K562 (cell line): ENCODE results near the gene VWA7. TPM values are rescaled to one million over a fixed set of nuclear protein-coding genes. Genes with fewer than 3 reads are reported as not detected.

Experiments used
- BACH1 ChIP-seq: fragments of 200-800 bp; sonication (Bioruptor generic); IDR thresholded peaks from 2 replicates; pipeline ENCODE4 v1.6.1; 2016; ENCODE audit warnings: missing genetic modification characterization, missing compliant biosample characterization
- CTBP1 ChIP-seq: fragments of 450-650 bp; IDR thresholded peaks from 2 replicates; pipeline ENCODE4 v1.6.1; 2016; ENCODE audit warnings: borderline replicate concordance
- ELF4 ChIP-seq: fragments of 450-650 bp; formaldehyde crosslinking; IDR thresholded peaks from 2 replicates; pipeline ENCODE4 v1.4.0; 2022; ENCODE audit warnings: missing genetic modification characterization
- FOXJ2 ChIP-seq: fragments of 200-800 bp; sonication (Bioruptor generic); IDR thresholded peaks from 2 replicates; pipeline ENCODE4 v1.6.1; 2016; ENCODE audit warnings: missing genetic modification characterization, missing compliant biosample characterization
- ILF3 ChIP-seq: fragments of 450-650 bp; IDR thresholded peaks from 2 replicates; pipeline ENCODE4 v1.6.1; 2018; ENCODE audit warnings: antibody characterized with exemption, mild to moderate bottlenecking, moderate library complexity, borderline replicate concordance
- NCOA4 ChIP-seq: fragments of 450-650 bp; IDR thresholded peaks from 2 replicates; pipeline ENCODE4 v1.6.1; 2018; ENCODE audit warnings: mild to moderate bottlenecking; ENCODE audit not compliant: partially characterized antibody
- NFRKB ChIP-seq: fragments of 450-650 bp; IDR thresholded peaks from 2 replicates; pipeline ENCODE4 v1.6.1; 2016; ENCODE audit warnings: low read depth
- POLR2B ChIP-seq: fragments of 450-650 bp; IDR thresholded peaks from 2 replicates; pipeline ENCODE4 v1.6.1; 2018; ENCODE audit warnings: low read depth; ENCODE audit not compliant: partially characterized antibody
- RNF2 ChIP-seq: sonication (generic); IDR thresholded peaks from 2 replicates; pipeline ENCODE4 v1.6.1; 2016
- SMAD3 ChIP-seq: fragments of 450-650 bp; formaldehyde crosslinking; conservative IDR thresholded peaks from 2 replicates; pipeline ENCODE4 v1.4.0; 2020; ENCODE audit warnings: mild to moderate bottlenecking
- SOX6 ChIP-seq: fragments of 450-650 bp; IDR thresholded peaks from 2 replicates; pipeline ENCODE4 v1.6.1; 2014; ENCODE audit warnings: mild to moderate bottlenecking
- TAL1 ChIP-seq: fragments of 450-650 bp; IDR thresholded peaks from 2 replicates; pipeline ENCODE4 v1.6.1; 2016; ENCODE audit warnings: mild to moderate bottlenecking
- TEAD2 ChIP-seq: fragments of 450-650 bp; IDR thresholded peaks from 2 replicates; pipeline ENCODE4 v1.6.1; 2016; ENCODE audit warnings: missing genetic modification characterization, control low read depth, missing compliant biosample characterization
- ZNF3 ChIP-seq: fragments of 250-450 bp; sonication (Bioruptor Pico); IDR thresholded peaks from 2 replicates; pipeline ENCODE4 v1.5.0; 2021; ENCODE audit warnings: mild to moderate bottlenecking, moderate library complexity
- ZNF699 ChIP-seq: fragments of 250-450 bp; sonication (Bioruptor Pico); IDR thresholded peaks from 2 replicates; pipeline ENCODE4 v1.8.0; 2021; ENCODE audit warnings: mild to moderate bottlenecking, moderate library complexity; ENCODE audit not compliant: insufficient replicate concordance
- ZNF785 ChIP-seq: fragments of 250-450 bp; sonication (Bioruptor Pico); IDR thresholded peaks from 2 replicates; pipeline ENCODE4 v1.4.0; 2020; ENCODE audit warnings: mild to moderate bottlenecking
- polyA plus RNA-seq, 8 experiments: library from polyadenylated mRNA; depleted of rRNA in 4 of 8; stranded (reverse) in 5 of 8; unstranded in 3 of 8; fragments of >200 nt; fragmentation: Nextera tagmentation in 2 of 8; fragmentation: Illumina TruSeq in 1 of 8; extraction: Ambion mirVana in 2 of 8; extraction: Trizol in 1 of 8; gene quantifications; 2 replicates each; pipeline versions ENCODE4 v1.2.1 to v1.2.3, GENCODE V29; 2011 to 2014; ENCODE audit warnings: inconsistent platforms in 1 of 8, missing spikeins in 1 of 8
- total RNA-seq, 7 experiments: library from RNA; depleted of rRNA in 6 of 7; stranded (reverse); fragments of >200 nt in 6 of 7; fragmentation: Illumina TruSeq in 2 of 7; extraction: Trizol in 2 of 7; gene quantifications; 2 replicates each; pipeline versions ENCODE4 v1.2.1 to v1.2.3, GENCODE V29; 2011 to 2021; ENCODE audit warnings: low replicate concordance in 1 of 7
- TF ChIP-seq, protein P1 (sequence below): fragments of 450-650 bp; IDR thresholded peaks from 2 replicates; pipeline ENCODE4 v1.6.1; 2016; ENCODE audit warnings: missing biosample characterization, missing genetic modification characterization
- TF ChIP-seq, protein P2 (sequence below): sonication (generic); formaldehyde crosslinking; IDR thresholded peaks from 2 replicates; pipeline ENCODE4 v1.8.1; 2023; ENCODE audit warnings: mild to moderate bottlenecking, missing genetic modification reagents
- TF ChIP-seq, protein P3 (sequence below): fragments of 450-650 bp; formaldehyde crosslinking; conservative IDR thresholded peaks from 2 replicates; pipeline ENCODE4 v1.4.0; 2022; ENCODE audit warnings: mild to moderate bottlenecking, missing genetic modification characterization
- TF ChIP-seq, protein P4 (sequence below): fragments of 250-450 bp; sonication (Bioruptor Pico); IDR thresholded peaks from 2 replicates; pipeline ENCODE4 v1.8.0; 2021; ENCODE audit warnings: mild to moderate bottlenecking, moderate library complexity
- TF ChIP-seq, protein P5 (sequence below): fragments of 250-450 bp; sonication (Bioruptor Pico); IDR thresholded peaks from 2 replicates; pipeline ENCODE4 v1.5.0; 2021; ENCODE audit warnings: mild to moderate bottlenecking, moderate library complexity

The VWA7 gene
- total and polyA plus RNA-seq, 9 of the 15 experiments (the other 6 are each of a cell fraction or from before 2014, with no cell fraction given): 0.18 to 2.9 (median 0.95) TPM

DNA sequence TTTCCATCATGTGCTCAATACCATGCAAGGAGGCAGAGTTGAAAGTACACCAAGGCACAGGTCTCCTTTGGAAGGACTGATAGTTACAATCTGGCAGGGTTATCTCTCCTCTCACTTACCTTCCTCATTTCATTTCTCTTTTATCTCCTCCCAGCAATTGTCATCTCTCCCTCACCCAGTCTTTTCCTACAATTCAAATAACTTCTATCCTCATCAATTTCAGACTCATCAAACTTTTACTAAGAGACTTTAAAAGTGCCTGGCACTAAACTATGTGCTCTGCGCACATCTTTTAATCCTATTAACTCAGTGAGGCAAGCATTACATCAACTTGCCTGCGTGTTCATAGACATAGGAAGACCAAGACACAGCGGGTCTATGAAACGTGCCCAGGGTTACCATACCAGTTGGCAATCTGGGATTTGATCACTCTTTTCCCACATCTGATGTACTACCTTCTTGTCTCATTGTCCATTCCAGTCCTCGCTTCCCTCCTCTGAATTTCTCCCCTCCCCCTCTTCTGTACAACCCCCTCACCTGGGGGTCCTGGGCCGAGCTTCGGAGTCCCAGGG, 17.3 kb upstream of the VWA7 start (continued):
- TF ChIP-seq, protein P1, sequence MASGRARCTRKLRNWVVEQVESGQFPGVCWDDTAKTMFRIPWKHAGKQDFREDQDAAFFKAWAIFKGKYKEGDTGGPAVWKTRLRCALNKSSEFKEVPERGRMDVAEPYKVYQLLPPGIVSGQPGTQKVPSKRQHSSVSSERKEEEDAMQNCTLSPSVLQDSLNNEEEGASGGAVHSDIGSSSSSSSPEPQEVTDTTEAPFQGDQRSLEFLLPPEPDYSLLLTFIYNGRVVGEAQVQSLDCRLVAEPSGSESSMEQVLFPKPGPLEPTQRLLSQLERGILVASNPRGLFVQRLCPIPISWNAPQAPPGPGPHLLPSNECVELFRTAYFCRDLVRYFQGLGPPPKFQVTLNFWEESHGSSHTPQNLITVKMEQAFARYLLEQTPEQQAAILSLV (tag): no peak
- TF ChIP-seq ZNF785 (CRISPR knock-in tag): no peak
- TF ChIP-seq, protein P2, sequence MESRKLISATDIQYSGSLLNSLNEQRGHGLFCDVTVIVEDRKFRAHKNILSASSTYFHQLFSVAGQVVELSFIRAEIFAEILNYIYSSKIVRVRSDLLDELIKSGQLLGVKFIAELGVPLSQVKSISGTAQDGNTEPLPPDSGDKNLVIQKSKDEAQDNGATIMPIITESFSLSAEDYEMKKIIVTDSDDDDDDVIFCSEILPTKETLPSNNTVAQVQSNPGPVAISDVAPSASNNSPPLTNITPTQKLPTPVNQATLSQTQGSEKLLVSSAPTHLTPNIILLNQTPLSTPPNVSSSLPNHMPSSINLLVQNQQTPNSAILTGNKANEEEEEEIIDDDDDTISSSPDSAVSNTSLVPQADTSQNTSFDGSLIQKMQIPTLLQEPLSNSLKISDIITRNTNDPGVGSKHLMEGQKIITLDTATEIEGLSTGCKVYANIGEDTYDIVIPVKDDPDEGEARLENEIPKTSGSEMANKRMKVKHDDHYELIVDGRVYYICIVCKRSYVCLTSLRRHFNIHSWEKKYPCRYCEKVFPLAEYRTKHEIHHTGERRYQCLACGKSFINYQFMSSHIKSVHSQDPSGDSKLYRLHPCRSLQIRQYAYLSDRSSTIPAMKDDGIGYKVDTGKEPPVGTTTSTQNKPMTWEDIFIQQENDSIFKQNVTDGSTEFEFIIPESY: no peak
- TF ChIP-seq TEAD2 (tag): 0 out of 2 replicates have a peak, but pooled peaks have one; percentile 25
- peak; percentile 33 for TF ChIP-seq TAL1
- no peak for TF ChIP-seq RNF2
- peak; percentile 89 for TF ChIP-seq CTBP1
- TF ChIP-seq ZNF699 (CRISPR knock-in tag): no peak
- TF ChIP-seq FOXJ2 (tag): 0 out of 2 replicates have a peak, but pooled peaks have one; percentile 35
- TF ChIP-seq, protein P3, sequence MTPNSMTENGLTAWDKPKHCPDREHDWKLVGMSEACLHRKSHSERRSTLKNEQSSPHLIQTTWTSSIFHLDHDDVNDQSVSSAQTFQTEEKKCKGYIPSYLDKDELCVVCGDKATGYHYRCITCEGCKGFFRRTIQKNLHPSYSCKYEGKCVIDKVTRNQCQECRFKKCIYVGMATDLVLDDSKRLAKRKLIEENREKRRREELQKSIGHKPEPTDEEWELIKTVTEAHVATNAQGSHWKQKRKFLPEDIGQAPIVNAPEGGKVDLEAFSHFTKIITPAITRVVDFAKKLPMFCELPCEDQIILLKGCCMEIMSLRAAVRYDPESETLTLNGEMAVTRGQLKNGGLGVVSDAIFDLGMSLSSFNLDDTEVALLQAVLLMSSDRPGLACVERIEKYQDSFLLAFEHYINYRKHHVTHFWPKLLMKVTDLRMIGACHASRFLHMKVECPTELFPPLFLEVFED (CRISPR knock-in tag): 0 out of 2 replicates have a peak, but pooled peaks have one; percentile 43
- no peak for TF ChIP-seq ZNF3 (CRISPR knock-in tag)
- peak; percentile 85 for TF ChIP-seq SOX6
- TF ChIP-seq BACH1 (tag): 0 out of 2 replicates have a peak, but pooled peaks have one; percentile 15
- TF ChIP-seq, protein P4, sequence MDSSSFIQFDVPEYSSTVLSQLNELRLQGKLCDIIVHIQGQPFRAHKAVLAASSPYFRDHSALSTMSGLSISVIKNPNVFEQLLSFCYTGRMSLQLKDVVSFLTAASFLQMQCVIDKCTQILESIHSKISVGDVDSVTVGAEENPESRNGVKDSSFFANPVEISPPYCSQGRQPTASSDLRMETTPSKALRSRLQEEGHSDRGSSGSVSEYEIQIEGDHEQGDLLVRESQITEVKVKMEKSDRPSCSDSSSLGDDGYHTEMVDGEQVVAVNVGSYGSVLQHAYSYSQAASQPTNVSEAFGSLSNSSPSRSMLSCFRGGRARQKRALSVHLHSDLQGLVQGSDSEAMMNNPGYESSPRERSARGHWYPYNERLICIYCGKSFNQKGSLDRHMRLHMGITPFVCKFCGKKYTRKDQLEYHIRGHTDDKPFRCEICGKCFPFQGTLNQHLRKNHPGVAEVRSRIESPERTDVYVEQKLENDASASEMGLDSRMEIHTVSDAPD (CRISPR knock-in tag): no peak
- TF ChIP-seq ELF4 (CRISPR knock-in tag): peak; percentile 59; the same call in 1 of the 2 replicates
- TF ChIP-seq, protein P5, sequence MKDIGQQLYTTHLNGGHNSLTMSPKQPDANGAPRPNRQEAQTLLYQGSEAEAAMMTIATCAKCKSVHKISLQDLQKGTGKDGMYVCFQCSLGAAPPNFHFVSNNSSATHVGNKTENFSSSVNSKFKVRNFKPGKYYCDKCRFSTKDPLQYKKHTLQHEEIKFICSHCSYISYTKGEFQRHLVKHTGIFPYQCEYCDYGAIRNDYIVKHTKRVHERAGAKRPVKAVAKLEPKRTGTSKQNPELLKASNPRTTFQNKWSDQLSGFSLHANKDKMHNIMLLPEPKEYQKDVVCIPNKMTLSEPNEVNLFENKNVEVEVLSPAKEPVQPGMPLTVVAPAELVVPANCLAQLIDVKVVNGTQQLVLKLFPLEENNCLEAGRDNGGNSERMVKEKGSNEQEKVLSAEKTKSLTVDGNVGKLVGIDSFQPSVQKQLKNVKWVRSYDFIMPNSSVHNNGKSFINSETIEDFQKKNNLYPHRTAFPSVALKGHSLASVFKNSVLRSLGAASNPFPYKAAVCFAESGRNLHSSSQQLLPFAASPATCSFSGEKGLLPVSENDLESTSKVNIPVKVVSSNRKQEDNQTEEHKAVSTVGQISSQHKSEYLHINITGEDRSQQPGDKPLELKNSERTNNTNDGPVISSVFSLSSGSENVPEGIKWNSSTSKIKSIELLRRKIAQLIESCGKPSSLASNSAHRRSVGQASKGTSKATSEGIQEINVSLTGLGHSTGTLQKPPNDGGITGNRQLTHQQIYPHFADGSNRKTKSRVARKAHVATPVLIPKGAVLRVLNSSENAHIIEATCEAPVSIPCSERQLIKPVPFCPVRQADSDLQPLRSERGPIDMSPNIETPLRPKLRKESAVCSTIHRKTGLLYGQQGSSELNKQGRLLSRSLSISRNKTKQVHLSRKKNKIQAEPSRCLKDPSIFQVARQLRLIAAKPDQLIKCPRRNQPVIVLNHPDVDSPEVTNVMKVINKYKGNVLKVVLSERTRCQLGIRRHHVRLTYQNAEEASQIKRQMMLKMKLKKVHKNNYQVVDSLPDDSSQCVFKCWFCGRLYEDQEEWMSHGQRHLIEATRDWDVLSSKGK (CRISPR knock-in tag): no peak
- no peak for TF ChIP-seq ILF3
- no peak for TF ChIP-seq POLR2B
- peak; percentile 74 for TF ChIP-seq NFRKB
- no peak for TF ChIP-seq NCOA4
- 0 out of 2 replicates have a peak, but pooled peaks have one; percentile 35 for TF ChIP-seq SMAD3 (CRISPR knock-in tag)
